Measurements from ENCODE around the gene DMRT3. TPM values are rescaled to one million over a fixed set of nuclear protein-coding genes. Genes with fewer than 3 reads are reported as not detected.
A peak's percentile ranks its signal among the peaks of the same experiment; 100 is the strongest.

Gene DMRT3
- total RNA-seq, 1 experiment from 2014 or later, result not detected

DNA sequence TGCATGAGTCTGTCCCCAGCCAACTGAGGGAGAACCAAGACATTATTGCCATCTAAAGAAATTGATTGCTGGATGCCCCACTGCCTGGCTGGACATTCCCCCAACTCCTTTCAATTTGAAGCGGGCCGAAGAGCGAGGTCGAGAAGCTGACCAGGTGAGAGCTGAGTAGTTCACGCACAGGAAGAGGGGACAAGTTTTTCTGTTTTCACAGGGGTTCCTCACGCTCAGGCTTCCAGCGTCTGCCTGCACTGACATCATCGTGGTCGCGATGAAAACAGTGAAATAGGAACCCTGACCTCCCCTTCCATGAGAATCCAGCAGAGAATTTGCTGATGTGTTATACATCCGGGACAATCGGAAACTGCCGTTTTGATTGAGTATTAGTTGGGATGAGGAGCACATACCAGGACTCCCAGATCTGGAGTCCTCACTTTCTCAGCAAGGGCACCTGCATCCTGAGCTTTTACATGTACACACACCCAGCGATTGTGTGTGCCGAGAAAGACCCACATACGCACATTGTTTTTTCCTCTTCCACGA, 3.1 kb upstream of the DMRT3 start:
- DNase-seq (ENCODE audit: low spot score), result no peak
- TF ChIP-seq KAT7 (CRISPR knock-in tag; IDR thresholded peaks at IDR 0.05; ENCODE audit: borderline replicate concordance) (no peak), HMGA2 (CRISPR knock-in tag; IDR thresholded peaks at IDR 0.05) (no peak), FOXP4 (CRISPR knock-in tag; IDR thresholded peaks at IDR 0.05) (no peak), ATF6 (CRISPR knock-in tag; IDR thresholded peaks at IDR 0.05) (no peak), PRDM15 (CRISPR knock-in tag; IDR thresholded peaks at IDR 0.05) (no peak), JUN (CRISPR knock-in tag; IDR thresholded peaks at IDR 0.05) (no peak), PRRX2 (CRISPR knock-in tag; IDR thresholded peaks at IDR 0.05) (no peak), EMX1 (CRISPR knock-in tag; IDR thresholded peaks at IDR 0.05) (no peak), GTF2I (CRISPR knock-in tag; conservative IDR thresholded peaks at IDR 0.05) (no peak)
- CTCF ChIA-PET, result interaction anchor here (1.6 kb wide), 1 partner anchor 8 kb away, joined by 5 read pairs; no protein-coding TSS in a partner anchor
- H3K9me3 Mint-ChIP-seq, result no peaks in the 10 kb centered on the region
- H3K27ac Mint-ChIP-seq, result no peak overlapping the region
- no peak for ATAC-seq
- peaks cover 61% of the 10 kb centered on the region for H3K4me1 Mint-ChIP-seq
- H3K4me3 Mint-ChIP-seq, result peak overlapping the region; percentile 66
- POLR2A ChIA-PET, result no interaction called here
- no peaks in the 10 kb centered on the region for H3K36me3 Mint-ChIP-seq
- H3K27me3 Mint-ChIP-seq (ENCODE audit: low read depth), result peaks cover 98% of the 10 kb centered on the region

- Mint-ChIP-seq H3K9me3 (no peaks in the 10 kb centered on the region), H3K27ac (no peak overlapping the region), H3K4me1 (peaks cover 59% of the 10 kb centered on the region), H3K27me3 (ENCODE audit: low read depth) (peaks cover 98% of the 10 kb centered on the region), H3K36me3 (no peaks in the 10 kb centered on the region), H3K4me3 (peak overlapping the region; percentile 66)
- ChIA-PET POLR2A (no interaction called here), CTCF (interaction anchor here (0.6 to 1.6 kb wide), 9 partner anchors 8 to 474 kb away, joined by 3 to 6 read pairs (median 3); no protein-coding TSS in a partner anchor)
- ATAC-seq, result no peak
- TF ChIP-seq ZNF121 (CRISPR knock-in tag; IDR thresholded peaks at IDR 0.05) (no peak), ZNF396 (CRISPR knock-in tag; IDR thresholded peaks at IDR 0.05; ENCODE audit: borderline replicate concordance) (no peak), CBFB (CRISPR knock-in tag; IDR thresholded peaks at IDR 0.05; ENCODE audit: low read depth) (no peak), MYBL2 (CRISPR knock-in tag; IDR thresholded peaks at IDR 0.05) (no peak), PRRX2 (CRISPR knock-in tag; IDR thresholded peaks at IDR 0.05) (no peak), JAZF1 (CRISPR knock-in tag; IDR thresholded peaks at IDR 0.05) (no peak), CREB1 (CRISPR knock-in tag; IDR thresholded peaks at IDR 0.05) (no peak), EMX1 (CRISPR knock-in tag; IDR thresholded peaks at IDR 0.05) (no peak), ZNF671 (CRISPR knock-in tag; IDR thresholded peaks at IDR 0.05) (no peak)
- DNase-seq (ENCODE audit: low spot score), result no peak
These were observed 2.1 kb upstream of the DMRT3 start for GRCh38 chr9:974031-974995.
